ENCODE measurements around the gene GRIA1.

DNA sequence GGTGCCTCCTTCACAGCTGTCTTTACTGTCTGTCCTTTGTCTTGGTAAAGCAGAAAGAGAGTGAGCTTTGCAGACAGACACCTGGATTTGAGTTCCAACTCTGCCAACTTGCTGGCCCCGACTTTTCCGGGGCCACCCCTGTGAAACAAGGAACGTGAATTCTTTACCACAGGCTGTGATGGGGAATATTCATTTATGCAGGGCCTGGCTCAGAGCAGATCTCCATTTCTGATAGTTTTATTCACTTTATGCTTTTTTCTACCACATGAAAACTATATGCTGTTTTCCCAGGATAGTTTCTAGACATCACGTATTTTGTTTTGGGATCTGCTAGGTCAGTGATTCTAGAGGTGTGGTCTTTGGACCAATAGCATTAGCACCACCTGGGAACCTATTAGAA lies 211.8 kb downstream of the GRIA1 start:
- no peak for TF ChIP-seq JUN (CRISPR knock-in tag; IDR thresholded peaks at IDR 0.05)
- TF ChIP-seq, protein P1, sequence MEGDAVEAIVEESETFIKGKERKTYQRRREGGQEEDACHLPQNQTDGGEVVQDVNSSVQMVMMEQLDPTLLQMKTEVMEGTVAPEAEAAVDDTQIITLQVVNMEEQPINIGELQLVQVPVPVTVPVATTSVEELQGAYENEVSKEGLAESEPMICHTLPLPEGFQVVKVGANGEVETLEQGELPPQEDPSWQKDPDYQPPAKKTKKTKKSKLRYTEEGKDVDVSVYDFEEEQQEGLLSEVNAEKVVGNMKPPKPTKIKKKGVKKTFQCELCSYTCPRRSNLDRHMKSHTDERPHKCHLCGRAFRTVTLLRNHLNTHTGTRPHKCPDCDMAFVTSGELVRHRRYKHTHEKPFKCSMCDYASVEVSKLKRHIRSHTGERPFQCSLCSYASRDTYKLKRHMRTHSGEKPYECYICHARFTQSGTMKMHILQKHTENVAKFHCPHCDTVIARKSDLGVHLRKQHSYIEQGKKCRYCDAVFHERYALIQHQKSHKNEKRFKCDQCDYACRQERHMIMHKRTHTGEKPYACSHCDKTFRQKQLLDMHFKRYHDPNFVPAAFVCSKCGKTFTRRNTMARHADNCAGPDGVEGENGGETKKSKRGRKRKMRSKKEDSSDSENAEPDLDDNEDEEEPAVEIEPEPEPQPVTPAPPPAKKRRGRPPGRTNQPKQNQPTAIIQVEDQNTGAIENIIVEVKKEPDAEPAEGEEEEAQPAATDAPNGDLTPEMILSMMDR (IDR thresholded peaks at IDR 0.05), result no peak
- TF ChIP-seq, protein P2, sequence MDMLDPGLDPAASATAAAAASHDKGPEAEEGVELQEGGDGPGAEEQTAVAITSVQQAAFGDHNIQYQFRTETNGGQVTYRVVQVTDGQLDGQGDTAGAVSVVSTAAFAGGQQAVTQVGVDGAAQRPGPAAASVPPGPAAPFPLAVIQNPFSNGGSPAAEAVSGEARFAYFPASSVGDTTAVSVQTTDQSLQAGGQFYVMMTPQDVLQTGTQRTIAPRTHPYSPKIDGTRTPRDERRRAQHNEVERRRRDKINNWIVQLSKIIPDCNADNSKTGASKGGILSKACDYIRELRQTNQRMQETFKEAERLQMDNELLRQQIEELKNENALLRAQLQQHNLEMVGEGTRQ (CRISPR knock-in tag; IDR thresholded peaks at IDR 0.05), result no peak
- no peak for TF ChIP-seq ZNF121 (CRISPR knock-in tag; IDR thresholded peaks at IDR 0.05)
- TF ChIP-seq EMX1 (CRISPR knock-in tag; IDR thresholded peaks at IDR 0.05), result no peak

Measured in WTC11 (cell line).